T-helper 2 cell (primary cell): Measurements from ENCODE around the gene TMEM50A.
"Not testable (repeated sequence)": the region's sequence is repeated elsewhere in the genome, so short reads cannot be mapped to it uniquely, and the experiment has no call there.

Source experiments
- DNase-seq, 5 experiments: peaks; one replicate each; pipeline versions ENCODE4 v3.0.0 to v3.0.0-alpha.2; 2012 to 2022

The TMEM50A gene

GRCh38 chr1:25389721-25390120 lies 51.6 kb downstream of the TMEM50A start:
- not testable (repeated sequence) for DNase-seq

DNA sequence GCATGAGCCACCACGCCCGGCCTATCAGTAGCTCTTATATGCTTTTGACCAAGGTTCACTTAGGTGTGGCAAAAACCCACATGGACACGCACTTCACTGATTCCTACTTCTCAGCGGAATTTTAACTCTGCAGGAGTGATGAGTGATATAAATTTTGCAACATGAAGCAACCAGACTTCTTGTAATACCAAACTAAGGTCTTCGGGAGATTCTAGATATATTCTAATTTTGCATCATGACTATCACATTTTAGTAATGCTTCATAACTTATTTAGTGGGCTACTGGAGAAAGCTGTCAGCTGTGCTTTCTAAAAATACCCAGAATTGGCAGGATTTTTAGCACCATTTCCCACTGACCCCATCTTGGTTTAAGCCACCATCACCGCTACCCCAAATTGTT lies 54.7 kb downstream of the TMEM50A start:
- no peak for DNase-seq

- DNase-seq = not testable (repeated sequence)
Observed at GRCh38 chr1:25397549-25397948, 59.4 kb downstream of the TMEM50A start.

DNA sequence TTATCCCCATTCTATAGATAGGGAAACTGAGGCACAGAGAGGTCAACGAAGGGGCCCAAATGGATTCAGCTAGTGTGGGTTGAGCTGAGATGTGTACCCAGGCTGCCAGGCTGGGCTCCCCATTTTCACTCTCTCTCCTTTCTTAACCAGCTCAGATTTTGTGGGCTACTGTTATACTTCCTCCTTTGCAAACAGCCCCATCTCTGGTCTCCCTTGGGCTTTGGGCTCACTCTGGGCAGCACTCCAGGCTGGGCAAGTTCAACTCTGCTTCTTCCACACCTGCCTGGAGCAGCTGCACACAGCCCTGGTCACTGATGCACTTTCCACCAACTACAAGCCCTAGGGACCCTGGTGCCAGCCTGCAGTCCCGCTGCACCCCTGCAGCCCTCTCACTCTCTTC lies 59.9 kb downstream of the TMEM50A start:
- DNase-seq = not testable (repeated sequence)

DNA sequence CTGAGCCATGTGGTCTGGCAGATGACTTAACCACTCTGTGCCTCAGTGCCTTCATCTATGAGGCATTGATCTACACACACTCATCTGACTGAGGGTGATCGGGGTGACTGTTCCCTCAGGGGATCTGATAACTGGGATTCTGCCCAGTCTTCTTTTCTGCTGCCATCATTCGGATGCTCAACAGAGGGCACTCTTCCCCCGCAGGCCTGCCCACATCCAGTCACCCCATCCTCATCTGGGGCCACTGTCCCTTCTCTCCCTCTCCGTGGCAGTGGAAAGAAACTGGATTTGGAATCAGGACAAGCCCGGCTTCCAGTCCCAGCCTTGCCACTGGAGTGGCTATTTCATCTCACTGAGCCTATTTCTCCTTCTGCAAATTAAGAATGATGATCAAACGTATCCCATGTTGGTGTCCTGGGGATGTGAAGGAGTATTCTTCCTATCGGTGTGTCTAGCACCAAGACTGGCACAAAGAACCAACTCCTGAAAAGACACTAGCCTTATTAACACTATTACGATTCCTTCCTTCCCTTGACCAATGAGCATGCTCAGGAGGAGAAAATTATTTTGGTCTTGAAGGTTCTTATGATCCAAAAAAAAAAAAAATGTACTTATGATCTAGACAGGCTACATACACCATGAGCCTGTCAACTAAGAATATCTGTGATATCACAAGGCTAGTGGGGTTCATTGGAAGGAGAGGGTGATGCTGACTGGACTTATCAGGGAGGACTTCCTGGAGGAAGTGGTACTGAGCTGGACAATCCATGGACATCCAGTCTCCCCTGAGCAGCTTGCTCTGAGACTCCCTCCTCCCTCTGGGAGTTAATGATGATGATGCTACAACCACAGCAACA lies 65.0 kb downstream of the TMEM50A start:
- not testable (repeated sequence) for DNase-seq

GRCh38 chr1:25405731-25406305 lies 67.7 kb downstream of the TMEM50A start:
- DNase-seq = not testable (repeated sequence)

- not testable (repeated sequence) for DNase-seq
Observed at GRCh38 chr1:25409641-25410427, 71.7 kb downstream of the TMEM50A start.
